ENCODE data around the gene ELMOD3. TPM values are rescaled to one million over a fixed set of nuclear protein-coding genes. Genes with fewer than 3 reads are reported as not detected.
"Not testable (repeated sequence)": the region's sequence is repeated elsewhere in the genome, so short reads cannot be mapped to it uniquely, and the experiment has no call there.

ELMOD3 gene
- total RNA-seq, 4 donors from 2014 or later: 8.2 to 16.6 (median 13.7) TPM

- no peak overlapping the region for H3K4me3 ChIP-seq
- 86 to 100% methylated on average over 5 of the region's 5 CpGs for WGBS, 2 donors
- H3K9me3 ChIP-seq: no peaks in the 10 kb centered on the region
- TF ChIP-seq POLR2A (IDR thresholded peaks at IDR 0.05): no peak
- TF ChIP-seq CTCF (IDR thresholded peaks at IDR 0.05): no peak
- no peaks in the 10 kb centered on the region for H3K27me3 ChIP-seq
- peaks cover 37 to 83% (median 49%) of the 10 kb centered on the region in 3 donors for H3K4me1 ChIP-seq
- intact Hi-C loops (cut with DNase I): no loop called here
- H3K27ac ChIP-seq: peak overlapping the region; percentile 57 to 93 (median 88)
- no peak for DNase-seq
- no peaks in the 10 kb centered on the region for H3K36me3 ChIP-seq
These were observed 56.8 kb downstream of the ELMOD3 start for GRCh38 chr2:85411405-85411748.

GRCh38 chr2:85413592-85414420 is 59.2 kb downstream of the ELMOD3 start:
- peak in 3 of 6 experiments; percentile 7 to 24 (median 20) for TF ChIP-seq CTCF (IDR thresholded peaks at IDR 0.05)
- peak in 2 of 4 donors; percentile 52 to 71 for TF ChIP-seq POLR2A (IDR thresholded peaks at IDR 0.05)
- no peak for DNase-seq
- WGBS, 2 donors: 11 to 19% methylated on average over 12 to 18 of the region's 44 CpGs

GRCh38 chr2:85414421-85414759 is 59.8 kb downstream of the ELMOD3 start:
- H3K36me3 ChIP-seq; H3K27me3 ChIP-seq; intact Hi-C loops (cut with DNase I); H3K9me3 ChIP-seq; DNase-seq: not testable (repeated sequence)
- WGBS, 2 donors: 57 to 82% methylated on average over 5 of the region's 5 CpGs
- Histone ChIP-seq H3K4me3 (peak overlapping the region in 1 of 4 donors; percentile 71), H3K27ac (peak overlapping the region; percentile 81 to 96 (median 95)), H3K4me1 (peaks cover 38 to 82% (median 45%) of the 10 kb centered on the region in 3 donors)

More at GRCh38 chr2:85413592-85414420, 59.2 kb downstream of the ELMOD3 start:
- intact Hi-C loops (cut with DNase I): no loop called here
- Histone ChIP-seq H3K27ac (peak overlapping the region; percentile 81 to 96 (median 95)), H3K27me3 (no peaks in the 10 kb centered on the region), H3K4me3 (peak overlapping the region; percentile 55 to 71 (median 70)), H3K36me3 (no peaks in the 10 kb centered on the region), H3K4me1 (peaks cover 39 to 82% (median 45%) of the 10 kb centered on the region in 3 donors), H3K9me3 (no peaks in the 10 kb centered on the region)

- WGBS, 2 donors: 61 to 68% methylated on average over 6 to 7 of the region's 7 CpGs
- Histone ChIP-seq H3K4me1 (peaks cover 37 to 82% (median 45%) of the 10 kb centered on the region in 3 donors), H3K4me3 (no peak overlapping the region), H3K27me3 (no peaks in the 10 kb centered on the region), H3K9me3 (no peaks in the 10 kb centered on the region), H3K36me3 (no peaks in the 10 kb centered on the region), H3K27ac (peak overlapping the region; percentile 67 to 96 (median 95))
- TF ChIP-seq CTCF (IDR thresholded peaks at IDR 0.05): no peak
- TF ChIP-seq POLR2A (IDR thresholded peaks at IDR 0.05): no peak
- DNase-seq: no peak
- intact Hi-C loops (cut with DNase I): no loop called here
These were observed 60.4 kb downstream of the ELMOD3 start for GRCh38 chr2:85414761-85415553.

GRCh38 chr2:85415980-85416650 is 61.5 kb downstream of the ELMOD3 start:
- Histone ChIP-seq H3K36me3 (no peaks in the 10 kb centered on the region), H3K27ac (peak overlapping the region in 1 of 4 donors; percentile 96), H3K27me3 (no peaks in the 10 kb centered on the region), H3K4me3 (no peak overlapping the region), H3K9me3 (no peaks in the 10 kb centered on the region), H3K4me1 (peaks cover 37 to 82% (median 42%) of the 10 kb centered on the region in 3 donors)
- 71 to 89% methylated on average over 9 to 10 of the region's 12 CpGs for WGBS, 2 donors
- TF ChIP-seq CTCF (IDR thresholded peaks at IDR 0.05): no peak
- no peak for TF ChIP-seq POLR2A (IDR thresholded peaks at IDR 0.05)
- DNase-seq: no peak
- intact Hi-C loops (cut with DNase I): no loop called here

Measured in esophagus squamous epithelium (tissue), 5 donors.